ENCODE data around the gene NCMAP. TPM values are rescaled to one million over a fixed set of nuclear protein-coding genes. Genes with fewer than 3 reads are reported as not detected.

Gene NCMAP
- total and polyA plus RNA-seq, 10 donors, result 0.03 to 0.22 (median 0.10) TPM; not detected in 5

DNA sequence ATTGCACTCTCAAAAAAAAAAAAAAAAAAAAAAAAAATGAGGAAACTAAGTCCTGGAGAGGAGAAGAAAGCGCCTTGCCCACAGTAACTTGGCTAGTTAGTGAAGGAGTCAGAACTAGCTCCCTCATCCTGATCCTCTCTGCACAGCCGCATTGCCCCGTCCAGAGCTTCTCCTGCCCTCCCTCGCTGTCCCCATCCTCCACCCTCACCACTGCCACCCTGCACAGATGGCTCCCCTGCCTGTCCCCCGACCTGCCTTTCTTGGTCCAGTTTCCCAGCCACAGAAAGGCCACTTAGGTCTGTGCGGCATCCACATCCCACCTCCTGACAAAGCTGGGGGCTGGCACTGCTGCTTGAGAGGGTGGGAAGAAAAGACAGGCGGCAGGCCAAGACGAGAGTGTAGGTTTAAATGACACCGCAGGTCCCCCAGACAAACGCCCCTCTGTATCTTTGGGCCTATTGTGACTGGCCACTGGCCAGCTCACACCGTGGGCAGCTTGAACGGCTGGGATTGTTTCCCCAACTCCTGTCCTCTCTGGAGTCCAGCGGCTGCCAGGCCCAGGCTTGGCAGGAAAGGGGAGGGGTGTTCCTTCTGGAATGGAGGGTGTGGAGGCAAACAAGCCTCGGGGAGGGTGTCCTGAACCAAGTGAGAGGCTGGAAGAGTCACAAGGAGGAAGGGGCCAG, 20.2 kb downstream of the NCMAP start:
- intact Hi-C loops (cut with DNase I; ENCODE audit: low total_unique reads), result no loop called here
- H3K36me3 ChIP-seq, result no peaks in the 10 kb centered on the region
- H3K27me3 ChIP-seq (replicated peaks in 1 of 7), result no peaks in the 10 kb centered on the region
- no peak overlapping the region for H3K27ac ChIP-seq
- DNase-seq, result no peak
- H3K4me1 ChIP-seq, result peaks cover 0 to 11% (median 5%) of the 10 kb centered on the region in 6 donors
- 67 to 81% (median 74%) methylated on average over 14 of the region's 14 CpGs for WGBS, 5 donors
- H3K9me3 ChIP-seq, result no peaks in the 10 kb centered on the region
- H3K4me3 ChIP-seq, result no peak overlapping the region
- TF ChIP-seq POLR2AphosphoS5 (IDR thresholded peaks at IDR 0.05) (no peak), POLR2A (IDR thresholded peaks at IDR 0.05) (no peak)
- TF ChIP-seq, protein P1, sequence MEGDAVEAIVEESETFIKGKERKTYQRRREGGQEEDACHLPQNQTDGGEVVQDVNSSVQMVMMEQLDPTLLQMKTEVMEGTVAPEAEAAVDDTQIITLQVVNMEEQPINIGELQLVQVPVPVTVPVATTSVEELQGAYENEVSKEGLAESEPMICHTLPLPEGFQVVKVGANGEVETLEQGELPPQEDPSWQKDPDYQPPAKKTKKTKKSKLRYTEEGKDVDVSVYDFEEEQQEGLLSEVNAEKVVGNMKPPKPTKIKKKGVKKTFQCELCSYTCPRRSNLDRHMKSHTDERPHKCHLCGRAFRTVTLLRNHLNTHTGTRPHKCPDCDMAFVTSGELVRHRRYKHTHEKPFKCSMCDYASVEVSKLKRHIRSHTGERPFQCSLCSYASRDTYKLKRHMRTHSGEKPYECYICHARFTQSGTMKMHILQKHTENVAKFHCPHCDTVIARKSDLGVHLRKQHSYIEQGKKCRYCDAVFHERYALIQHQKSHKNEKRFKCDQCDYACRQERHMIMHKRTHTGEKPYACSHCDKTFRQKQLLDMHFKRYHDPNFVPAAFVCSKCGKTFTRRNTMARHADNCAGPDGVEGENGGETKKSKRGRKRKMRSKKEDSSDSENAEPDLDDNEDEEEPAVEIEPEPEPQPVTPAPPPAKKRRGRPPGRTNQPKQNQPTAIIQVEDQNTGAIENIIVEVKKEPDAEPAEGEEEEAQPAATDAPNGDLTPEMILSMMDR (IDR thresholded peaks at IDR 0.05 in 8 of 11, conservative IDR thresholded peaks at IDR 0.05 in 3 of 11), result no peak

- H3K27me3 ChIP-seq (replicated peaks in 1 of 7), result no peaks in the 10 kb centered on the region
- H3K9me3 ChIP-seq, result no peaks in the 10 kb centered on the region
- no peak overlapping the region for H3K27ac ChIP-seq
- intact Hi-C loops (cut with DNase I; ENCODE audit: low total_unique reads), result no loop called here
- H3K4me3 ChIP-seq, result no peak overlapping the region
- 84 to 97% (median 95%) methylated on average over 6 to 7 of the region's 7 CpGs for WGBS, 5 donors
- peak; percentile 20 for DNase-seq
- H3K36me3 ChIP-seq, result no peaks in the 10 kb centered on the region
- no peak for TF ChIP-seq POLR2A (IDR thresholded peaks at IDR 0.05)
- TF ChIP-seq, protein P1 (IDR thresholded peaks at IDR 0.05 in 8 of 11, conservative IDR thresholded peaks at IDR 0.05 in 3 of 11), result no peak
- no peaks in the 10 kb centered on the region for H3K4me1 ChIP-seq
Measured at GRCh38 chr1:24578846-24579245, 23.0 kb downstream of the NCMAP start.

- H3K27me3 ChIP-seq (replicated peaks in 1 of 7), result no peaks in the 10 kb centered on the region
- no peak overlapping the region for H3K27ac ChIP-seq
- H3K4me1 ChIP-seq, result no peaks in the 10 kb centered on the region
- H3K36me3 ChIP-seq, result no peaks in the 10 kb centered on the region
- TF ChIP-seq, protein P1 (IDR thresholded peaks at IDR 0.05 in 8 of 11, conservative IDR thresholded peaks at IDR 0.05 in 3 of 11), result no peak
- TF ChIP-seq POLR2A (IDR thresholded peaks at IDR 0.05), result no peak
- no peak for TF ChIP-seq POLR2AphosphoS5 (IDR thresholded peaks at IDR 0.05)
- 77 to 86% (median 83%) methylated on average over 10 of the region's 10 CpGs for WGBS, 5 donors
- no peak for DNase-seq
- H3K9me3 ChIP-seq, result no peaks in the 10 kb centered on the region
- H3K4me3 ChIP-seq, result no peak overlapping the region
- intact Hi-C loops (cut with DNase I; ENCODE audit: low total_unique reads), result no loop called here
Measured at GRCh38 chr1:24580756-24581155, 24.9 kb downstream of the NCMAP start.

GRCh38 chr1:24584171-24584647, 28.3 kb downstream of the NCMAP start:
- Histone ChIP-seq H3K9me3 (no peaks in the 10 kb centered on the region), H3K27me3 (replicated peaks in 1 of 7) (no peaks in the 10 kb centered on the region), H3K4me1 (peaks cover 0 to 8% (median 2%) of the 10 kb centered on the region in 6 donors), H3K27ac (no peak overlapping the region), H3K36me3 (no peaks in the 10 kb centered on the region), H3K4me3 (no peak overlapping the region)
- WGBS, 5 donors, result 12 to 31% (median 16%) methylated on average over 5 to 6 of the region's 6 CpGs
- intact Hi-C loops (cut with DNase I; ENCODE audit: low total_unique reads), result no loop called here
- DNase-seq, result no peak
- TF ChIP-seq, protein P1 (IDR thresholded peaks at IDR 0.05 in 8 of 11, conservative IDR thresholded peaks at IDR 0.05 in 3 of 11), result no peak
- TF ChIP-seq POLR2AphosphoS5 (IDR thresholded peaks at IDR 0.05) (no peak), POLR2A (IDR thresholded peaks at IDR 0.05) (no peak)

Data from spleen (tissue), 11 donors.